ENCODE results near the gene PRKAG2.
"Not testable (repeated sequence)": the region's sequence is repeated elsewhere in the genome, so short reads cannot be mapped to it uniquely, and the experiment has no call there.

The PRKAG2 gene

GRCh38 chr7:151876899-151877777 is at the start of gene PRKAG2:
Gene PRKAG2 (minus strand): TSS chr7:151877115. CDS start chr7:151876620, 495 bp downstream.
- peak; percentile 17 for DNase-seq (ENCODE audit: low spot score)

GRCh38 chr7:151926336-151926712 is 49.4 kb upstream of the PRKAG2 start:
- DNase-seq (ENCODE audit: low spot score), result no peak

- DNase-seq (ENCODE audit: low spot score), result peak; percentile 59
Observed at GRCh38 chr7:151925446-151926335, 48.8 kb upstream of the PRKAG2 start.

- no peak for DNase-seq (ENCODE audit: low spot score)
Observed at GRCh38 chr7:151924508-151924907, 47.6 kb upstream of the PRKAG2 start.

GRCh38 chr7:151924001-151924400 is 47.1 kb upstream of the PRKAG2 start:
- DNase-seq (ENCODE audit: low spot score), result no peak

- DNase-seq (ENCODE audit: low spot score), result peak; percentile 79
Observed at GRCh38 chr7:151923097-151923876, 46.4 kb upstream of the PRKAG2 start.

- DNase-seq (ENCODE audit: low spot score), result no peak
Observed at GRCh38 chr7:151921451-151921850, 44.5 kb upstream of the PRKAG2 start.

GRCh38 chr7:151920488-151920887 is 43.6 kb upstream of the PRKAG2 start:
- no peak for DNase-seq (ENCODE audit: low spot score)

- no peak for DNase-seq (ENCODE audit: low spot score)
Observed at GRCh38 chr7:151919595-151919994, 42.7 kb upstream of the PRKAG2 start.

- no peak for DNase-seq (ENCODE audit: low spot score)
Observed at GRCh38 chr7:151918510-151918843, 41.6 kb upstream of the PRKAG2 start.

- no peak for DNase-seq (ENCODE audit: low spot score)
Observed at GRCh38 chr7:151917791-151918509, 41.0 kb upstream of the PRKAG2 start.

- no peak for DNase-seq (ENCODE audit: low spot score)
Observed at GRCh38 chr7:151914051-151914450, 37.1 kb upstream of the PRKAG2 start.

- DNase-seq (ENCODE audit: low spot score), result not testable (repeated sequence)
Observed at GRCh38 chr7:151910655-151911054, 33.7 kb upstream of the PRKAG2 start.

GRCh38 chr7:151907115-151907514 is 30.2 kb upstream of the PRKAG2 start:
- DNase-seq (ENCODE audit: low spot score), result not testable (repeated sequence)

- DNase-seq (ENCODE audit: low spot score), result no peak
Observed at GRCh38 chr7:151905766-151906165, 28.9 kb upstream of the PRKAG2 start.

- DNase-seq (ENCODE audit: low spot score), result no peak
Observed at GRCh38 chr7:151905353-151905752, 28.4 kb upstream of the PRKAG2 start.

- no peak for DNase-seq (ENCODE audit: low spot score)
Observed at GRCh38 chr7:151904270-151904669, 27.4 kb upstream of the PRKAG2 start.

GRCh38 chr7:151903249-151904032 is 26.5 kb upstream of the PRKAG2 start:
- no peak for DNase-seq (ENCODE audit: low spot score)

GRCh38 chr7:151902311-151902710 is 25.4 kb upstream of the PRKAG2 start:
- DNase-seq (ENCODE audit: low spot score), result no peak

- DNase-seq (ENCODE audit: low spot score), result no peak
Observed at GRCh38 chr7:151901828-151902227, 24.9 kb upstream of the PRKAG2 start.

Measured in pons (tissue), 1 donor.